ENCODE data around the gene LTB4R2. TPM values are rescaled to one million over a fixed set of nuclear protein-coding genes. Genes with fewer than 3 reads are reported as not detected.

Gene LTB4R2
- total and polyA plus RNA-seq, 2 donors (not counting 1 experiment from before 2014, with no cell fraction given), result 0.23 to 1.8 TPM

GRCh38 chr14:24316597-24316950, 6.6 kb downstream of the LTB4R2 start:
- Histone ChIP-seq H3K4me1 (ENCODE audit: control insufficient read depth, extremely low read depth, insufficient read depth, low read length) (peaks cover 7% of the 10 kb centered on the region), H3K27me3 (ENCODE audit: control insufficient read depth, insufficient read depth, low read length) (peaks cover 14% of the 10 kb centered on the region), H3K27ac (ENCODE audit: insufficient read depth, low read length) (no peak overlapping the region), H3K9me3 (ENCODE audit: control insufficient read depth, insufficient read depth, low read depth, low read length) (no peaks in the 10 kb centered on the region), H3K36me3 (ENCODE audit: control insufficient read depth, insufficient read depth, low read length) (no peaks in the 10 kb centered on the region), H3K9ac (ENCODE audit: insufficient read depth, low read length) (no peak overlapping the region), H3K79me2 (ENCODE audit: control insufficient read depth, insufficient read depth, low read length) (no peaks in the 10 kb centered on the region), H2AFZ (ENCODE audit: low read length) (no peak overlapping the region), H3K4me3 (replicated peaks in 1 of 4; ENCODE audit: control extremely low read depth in 1 of 4, insufficient read depth in 1 of 4, low read depth in 3 of 4, low read length in 4 of 4) (no peak overlapping the region), H4K20me1 (ENCODE audit: control insufficient read depth, extremely low read depth, insufficient read depth, low read length) (no peaks in the 10 kb centered on the region), H3K4me2 (ENCODE audit: extremely low read depth, insufficient read depth, low read length) (no peak overlapping the region)
- no peak for DNase-seq (ENCODE audit: low read depth in 2 of 2)
- no peak for TF ChIP-seq CTCF (conservative IDR thresholded peaks at IDR 0.05 in 1 of 2, IDR thresholded peaks at IDR 0.05 in 1 of 2; ENCODE audit: low read depth in 1 of 2, low read length in 2 of 2)
- no peak for TF ChIP-seq EZH2 (IDR thresholded peaks at IDR 0.05; ENCODE audit: low read length, missing control alignments)

- Histone ChIP-seq H3K36me3 (ENCODE audit: control insufficient read depth, insufficient read depth, low read length) (no peaks in the 10 kb centered on the region), H2AFZ (ENCODE audit: low read length) (no peak overlapping the region), H3K79me2 (ENCODE audit: control insufficient read depth, insufficient read depth, low read length) (no peaks in the 10 kb centered on the region), H3K27ac (ENCODE audit: insufficient read depth, low read length) (no peak overlapping the region), H3K4me3 (replicated peaks in 1 of 4; ENCODE audit: control extremely low read depth in 1 of 4, insufficient read depth in 1 of 4, low read depth in 3 of 4, low read length in 4 of 4) (no peak overlapping the region), H4K20me1 (ENCODE audit: control insufficient read depth, extremely low read depth, insufficient read depth, low read length) (no peaks in the 10 kb centered on the region), H3K4me1 (ENCODE audit: control insufficient read depth, extremely low read depth, insufficient read depth, low read length) (peaks cover 7% of the 10 kb centered on the region), H3K9me3 (ENCODE audit: control insufficient read depth, insufficient read depth, low read depth, low read length) (no peaks in the 10 kb centered on the region), H3K27me3 (ENCODE audit: control insufficient read depth, insufficient read depth, low read length) (peaks cover 18% of the 10 kb centered on the region), H3K4me2 (ENCODE audit: extremely low read depth, insufficient read depth, low read length) (no peak overlapping the region), H3K9ac (ENCODE audit: insufficient read depth, low read length) (no peak overlapping the region)
- DNase-seq (ENCODE audit: low read depth in 2 of 2), result peak in 1 of 2 donors; percentile 23
- TF ChIP-seq EZH2 (IDR thresholded peaks at IDR 0.05; ENCODE audit: low read length, missing control alignments) (no peak), CTCF (conservative IDR thresholded peaks at IDR 0.05 in 1 of 2, IDR thresholded peaks at IDR 0.05 in 1 of 2; ENCODE audit: low read depth in 1 of 2, low read length in 2 of 2) (no peak)
Measured at GRCh38 chr14:24317141-24317928, 7.4 kb downstream of the LTB4R2 start.

GRCh38 chr14:24321212-24321975, 11.5 kb downstream of the LTB4R2 start:
- Histone ChIP-seq H3K9me3 (ENCODE audit: control insufficient read depth, insufficient read depth, low read depth, low read length) (no peaks in the 10 kb centered on the region), H3K4me1 (ENCODE audit: control insufficient read depth, extremely low read depth, insufficient read depth, low read length) (peaks cover 4% of the 10 kb centered on the region), H2AFZ (ENCODE audit: low read length) (no peak overlapping the region), H3K9ac (ENCODE audit: insufficient read depth, low read length) (no peak overlapping the region), H3K27me3 (ENCODE audit: control insufficient read depth, insufficient read depth, low read length) (peaks cover 25% of the 10 kb centered on the region), H4K20me1 (ENCODE audit: control insufficient read depth, extremely low read depth, insufficient read depth, low read length) (no peaks in the 10 kb centered on the region), H3K4me2 (ENCODE audit: extremely low read depth, insufficient read depth, low read length) (no peak overlapping the region), H3K36me3 (ENCODE audit: control insufficient read depth, insufficient read depth, low read length) (no peaks in the 10 kb centered on the region), H3K27ac (ENCODE audit: insufficient read depth, low read length) (no peak overlapping the region), H3K79me2 (ENCODE audit: control insufficient read depth, insufficient read depth, low read length) (no peaks in the 10 kb centered on the region), H3K4me3 (replicated peaks in 1 of 4; ENCODE audit: control extremely low read depth in 1 of 4, insufficient read depth in 1 of 4, low read depth in 3 of 4, low read length in 4 of 4) (no peak overlapping the region)
- no peak for TF ChIP-seq EZH2 (IDR thresholded peaks at IDR 0.05; ENCODE audit: low read length, missing control alignments)
- TF ChIP-seq CTCF (conservative IDR thresholded peaks at IDR 0.05 in 1 of 2, IDR thresholded peaks at IDR 0.05 in 1 of 2; ENCODE audit: low read depth in 1 of 2, low read length in 2 of 2), result no peak
- no peak for DNase-seq (ENCODE audit: low read depth in 2 of 2)
